BJ (cell line): ENCODE results near the gene METTL24. TPM values are rescaled to one million over a fixed set of nuclear protein-coding genes. Genes with fewer than 3 reads are reported as not detected.

Source experiments
- CTCF ChIA-PET: fragments of 350-600 bp; formaldehyde crosslinking; extraction: SDS; loops from one replicate; lab custom pipeline; 2021; ENCODE audit warnings: antibody characterized with exemption, inconsistent platforms; lab: Yijun Ruan, JAX
- POLR2A ChIA-PET: fragments of 300-600 bp; sonication (Branson Sonifier 250); formaldehyde crosslinking; extraction: SDS; loops from one replicate; lab custom pipeline; 2021; ENCODE audit warnings: antibody characterized with exemption; lab: Charles Lee
- DNase-seq: peaks from one replicate; pipeline ENCODE4 v3.0.0-alpha.2; 2011; ENCODE audit warnings: low read depth
- H3K27me3 ChIP-seq: 2 replicates; pipeline ENCODE4 v1.6.0; 2011; ENCODE audit warnings: low read length; ENCODE audit not compliant: control insufficient read depth, insufficient read depth
- H3K36me3 ChIP-seq: 2 replicates; pipeline ENCODE4 v1.5.1; 2011; ENCODE audit warnings: low read length; ENCODE audit not compliant: control insufficient read depth, insufficient read depth
- H3K4me3 ChIP-seq: 2 replicates; pipeline ENCODE4 v1.5.1; 2011; ENCODE audit warnings: low read depth, mild to moderate bottlenecking, control low read depth, low read length
- polyA plus RNA-seq: library from polyadenylated mRNA; depleted of rRNA; stranded (reverse); fragments of >200 nt; gene quantifications from 2 replicates; pipeline ENCODE4 v1.2.3, GENCODE V29; 2011
- TF ChIP-seq, protein P1 (sequence below): IDR thresholded peaks from 2 replicates; pipeline ENCODE4 v1.5.1; 2011; ENCODE audit warnings: low read depth, mild to moderate bottlenecking, control low read depth, inconsistent platforms, low read length, moderate library complexity; ENCODE audit not compliant: insufficient read depth

Gene METTL24
- polyA plus RNA-seq, 1 experiment = 0.31 TPM

DNA sequence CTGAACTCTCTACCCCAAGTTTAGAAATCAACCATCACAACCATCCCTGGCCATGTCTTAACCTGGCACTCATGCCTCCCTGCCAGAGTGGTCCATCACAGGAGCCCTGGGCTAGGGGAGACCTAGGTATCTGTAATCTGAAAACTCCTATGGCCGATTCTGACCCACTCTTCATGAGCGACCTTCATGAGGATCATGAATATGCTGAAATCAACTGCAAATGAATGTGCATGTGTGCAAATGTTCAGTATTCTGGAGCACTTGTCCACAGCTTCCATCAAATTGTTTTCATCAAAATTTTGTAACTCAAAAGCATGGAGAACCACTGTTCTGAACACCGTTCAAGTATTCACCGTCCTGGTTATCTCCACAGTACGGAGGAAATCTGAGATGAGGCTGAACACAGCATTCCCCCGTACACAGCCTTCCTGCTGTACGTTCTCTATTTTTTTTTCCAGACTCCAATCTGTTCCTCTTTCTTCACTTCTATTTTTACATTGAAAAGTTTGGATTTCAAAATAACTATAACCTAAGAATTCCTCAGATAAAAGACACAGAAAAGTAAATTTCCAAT lies 17.7 kb downstream of the METTL24 start:
- Histone ChIP-seq H3K4me3 (no peak overlapping the region), H3K27me3 (no peaks in the 10 kb centered on the region), H3K36me3 (no peaks in the 10 kb centered on the region)
- CTCF ChIA-PET = no interaction called here
- POLR2A ChIA-PET = no interaction called here
- TF ChIP-seq, protein P1, sequence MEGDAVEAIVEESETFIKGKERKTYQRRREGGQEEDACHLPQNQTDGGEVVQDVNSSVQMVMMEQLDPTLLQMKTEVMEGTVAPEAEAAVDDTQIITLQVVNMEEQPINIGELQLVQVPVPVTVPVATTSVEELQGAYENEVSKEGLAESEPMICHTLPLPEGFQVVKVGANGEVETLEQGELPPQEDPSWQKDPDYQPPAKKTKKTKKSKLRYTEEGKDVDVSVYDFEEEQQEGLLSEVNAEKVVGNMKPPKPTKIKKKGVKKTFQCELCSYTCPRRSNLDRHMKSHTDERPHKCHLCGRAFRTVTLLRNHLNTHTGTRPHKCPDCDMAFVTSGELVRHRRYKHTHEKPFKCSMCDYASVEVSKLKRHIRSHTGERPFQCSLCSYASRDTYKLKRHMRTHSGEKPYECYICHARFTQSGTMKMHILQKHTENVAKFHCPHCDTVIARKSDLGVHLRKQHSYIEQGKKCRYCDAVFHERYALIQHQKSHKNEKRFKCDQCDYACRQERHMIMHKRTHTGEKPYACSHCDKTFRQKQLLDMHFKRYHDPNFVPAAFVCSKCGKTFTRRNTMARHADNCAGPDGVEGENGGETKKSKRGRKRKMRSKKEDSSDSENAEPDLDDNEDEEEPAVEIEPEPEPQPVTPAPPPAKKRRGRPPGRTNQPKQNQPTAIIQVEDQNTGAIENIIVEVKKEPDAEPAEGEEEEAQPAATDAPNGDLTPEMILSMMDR = no peak
- no peak for DNase-seq

DNA sequence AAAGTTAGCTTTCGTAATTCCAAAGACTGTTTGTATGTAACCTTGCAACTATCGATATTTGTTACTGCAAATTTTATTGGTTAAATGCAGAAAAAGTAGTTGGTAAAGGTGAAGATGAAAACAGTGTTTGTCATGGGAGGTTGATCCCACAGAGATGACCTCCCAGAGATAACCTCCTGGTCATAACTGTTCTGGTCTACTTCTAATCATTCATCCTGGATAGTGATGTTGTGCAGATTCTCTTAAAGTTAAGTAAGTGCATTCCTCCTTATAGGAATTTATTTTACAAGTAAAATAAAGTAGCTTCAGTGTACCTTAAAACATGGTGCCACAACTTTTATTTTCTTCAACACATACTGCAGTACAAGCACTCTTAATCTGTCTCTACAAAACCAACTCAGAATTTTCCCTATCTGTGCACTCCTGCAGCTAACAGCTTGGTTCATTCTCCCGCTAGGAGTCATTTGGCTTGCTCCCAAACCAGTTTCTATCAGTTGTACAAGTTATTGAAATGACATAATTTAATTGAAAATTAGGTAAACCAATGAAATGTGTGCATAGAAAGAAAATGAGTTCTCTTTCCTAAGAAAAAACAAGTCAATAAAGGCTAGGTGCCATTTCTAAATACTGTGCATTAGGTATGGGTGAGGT lies 19.2 kb downstream of the METTL24 start:
- TF ChIP-seq, protein P1 = no peak
- CTCF ChIA-PET = interaction anchor here (0.9 to 1.5 kb wide), 3 partner anchors 15 to 158 kb away, joined by 3 to 4 read pairs (median 3); partner anchors contain the start of gene CDC40
- no peak for DNase-seq
- Histone ChIP-seq H3K36me3 (no peaks in the 10 kb centered on the region), H3K27me3 (no peaks in the 10 kb centered on the region), H3K4me3 (no peak overlapping the region)
- POLR2A ChIA-PET = no interaction called here

DNA sequence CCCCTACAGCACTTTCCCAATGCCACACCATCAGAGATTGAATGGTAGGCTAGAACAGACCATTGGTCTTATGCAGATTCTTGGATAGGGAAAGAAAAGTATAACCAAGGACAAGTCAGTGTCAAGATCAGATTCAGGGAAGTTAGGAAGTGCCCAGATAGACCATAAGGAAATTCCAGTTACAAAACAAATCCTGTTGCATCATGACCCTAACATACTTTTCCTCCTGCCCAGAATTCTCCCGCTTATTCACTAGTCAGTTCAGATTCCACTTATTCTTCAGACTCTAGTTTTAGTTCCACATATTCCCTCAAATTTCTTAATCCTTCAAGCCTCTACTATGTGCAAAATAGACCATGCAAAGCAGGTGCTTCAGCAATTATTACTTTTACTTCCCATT lies 20.7 kb downstream of the METTL24 start:
- POLR2A ChIA-PET = no interaction called here

DNA sequence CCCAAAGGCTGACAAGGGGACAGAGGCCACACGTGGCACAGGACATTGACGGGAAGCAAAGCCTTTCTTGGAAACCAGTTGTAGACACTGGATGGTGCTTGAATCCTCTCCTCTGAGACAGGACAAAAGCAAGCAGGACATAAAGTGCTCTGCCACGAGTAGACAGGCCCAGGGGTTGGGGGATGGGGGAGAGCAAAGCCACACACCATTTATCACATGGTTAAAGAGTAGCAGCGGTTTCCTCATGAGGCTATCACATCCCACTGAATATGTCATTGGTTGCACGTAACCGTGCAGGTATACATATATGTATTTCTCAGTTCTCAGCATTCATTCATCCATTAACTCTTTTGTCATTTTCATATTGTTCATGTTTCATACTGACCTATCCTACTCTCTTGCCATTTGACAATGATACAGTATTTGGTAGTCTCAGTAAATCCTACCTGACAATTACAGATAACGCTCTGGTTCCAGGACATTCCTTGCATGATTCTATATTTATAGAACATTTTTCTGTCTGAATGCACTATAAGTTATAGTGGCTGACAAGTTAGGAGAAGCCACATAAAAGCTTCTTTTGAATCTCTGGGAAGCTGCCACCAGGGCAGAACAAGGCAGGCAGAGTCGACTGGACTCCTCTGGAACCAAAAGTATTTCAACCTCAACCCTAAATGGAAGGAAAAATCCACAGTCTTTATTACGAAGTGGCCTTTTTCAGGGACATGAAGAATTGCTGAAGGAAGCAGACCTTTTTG lies 23.5 kb downstream of the METTL24 start:
- H3K27me3 ChIP-seq = no peaks in the 10 kb centered on the region
- TF ChIP-seq, protein P1 = no peak
- no peak overlapping the region for H3K4me3 ChIP-seq
- ChIA-PET POLR2A (no interaction called here), CTCF (no interaction called here)
- no peaks in the 10 kb centered on the region for H3K36me3 ChIP-seq
- no peak for DNase-seq

More for the DNA sequence above, 20.7 kb downstream of the METTL24 start:
- no peak for DNase-seq
- CTCF ChIA-PET = interaction anchor here (1.5 kb wide), 1 partner anchor 157 kb away, joined by 3 read pairs; the partner anchor contains the start of gene CDC40
- TF ChIP-seq, protein P1 = no peak
- Histone ChIP-seq H3K4me3 (no peak overlapping the region), H3K36me3 (no peaks in the 10 kb centered on the region), H3K27me3 (no peaks in the 10 kb centered on the region)

DNA sequence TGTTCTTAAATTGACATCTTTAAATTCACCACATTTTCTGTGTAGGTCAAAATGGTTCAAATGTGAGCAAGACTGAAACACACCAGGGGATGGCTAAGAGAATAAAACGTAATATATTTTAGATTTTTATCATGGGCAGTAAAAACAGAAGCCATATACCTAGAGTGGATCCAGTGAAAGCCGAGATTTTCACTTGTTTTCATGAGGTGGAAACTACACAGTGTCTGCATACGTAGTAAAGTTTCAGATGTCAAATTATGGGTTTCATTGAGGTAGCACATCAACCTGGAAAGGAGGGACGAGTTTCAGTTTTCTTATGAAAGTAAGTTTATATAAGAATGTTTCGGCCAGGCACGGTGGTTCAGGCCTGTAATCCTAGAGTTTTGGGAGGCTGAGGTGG lies 25.9 kb downstream of the METTL24 start:
- Histone ChIP-seq H3K27me3 (no peaks in the 10 kb centered on the region), H3K4me3 (no peak overlapping the region), H3K36me3 (no peaks in the 10 kb centered on the region)
- DNase-seq = no peak
- CTCF ChIA-PET = interaction anchor here (3.6 kb wide), 1 partner anchor 10 kb away, joined by 11 read pairs; no protein-coding TSS in a partner anchor
- TF ChIP-seq, protein P1 = no peak
- POLR2A ChIA-PET = no interaction called here
